SK-N-MC (cell line): Measurements from ENCODE around the gene DTNA.

Source experiments
- DNase-seq: peaks from one replicate; pipeline ENCODE4 v3.0.0-alpha.2; 2011; ENCODE audit warnings: low read depth, low spot score
- H3K27ac ChIP-seq: fragments of 200-600 bp; sonication (generic); 2 replicates; pipeline ENCODE4 v1.5.1; 2016; ENCODE audit warnings: mixed run types
- H3K36me3 ChIP-seq: fragments of 200-600 bp; sonication (generic); 2 replicates; pipeline ENCODE4 v1.6.1; 2017; ENCODE audit warnings: antibody characterized with exemption, low read length, mixed read lengths; ENCODE audit not compliant: insufficient read depth
- H3K4me3 ChIP-seq: fragments of 200-600 bp; sonication (generic); 2 replicates; pipeline ENCODE4 v1.5.1; 2016
- H3K9ac ChIP-seq: fragments of 200-600 bp; sonication (generic); 2 replicates; pipeline ENCODE4 v1.8.0; 2017; ENCODE audit warnings: mixed run types, mixed read lengths; ENCODE audit not compliant: insufficient read length
- H3K9me3 ChIP-seq: fragments of 200-600 bp; sonication (generic); 2 replicates; pipeline ENCODE4 v1.6.1; 2017; ENCODE audit warnings: low read depth, mild to moderate bottlenecking, antibody characterized with exemption, low read length, moderate library complexity, mixed read lengths
- EZH2 ChIP-seq: fragments of 200-600 bp; sonication (generic); IDR thresholded peaks from one replicate; pipeline ENCODE4 v1.6.1; 2017; ENCODE audit warnings: antibody characterized with exemption
- FOXP2 ChIP-seq: optimal IDR thresholded peaks from 2 replicates; pipeline ENCODE3; 2011; ENCODE audit warnings: mild to moderate bottlenecking, moderate library complexity; ENCODE audit not compliant: insufficient read depth; ENCODE audit errors: extremely low read length, control extremely low read depth
- POLR2AphosphoS5 ChIP-seq: IDR thresholded peaks from 2 replicates; pipeline ENCODE4 v1.6.1; 2012; ENCODE audit warnings: mild to moderate bottlenecking, low read depth, low read length, borderline replicate concordance

Gene DTNA

GRCh38 chr18:34816183-34816582, 106.1 kb downstream of the DTNA start:
- Histone ChIP-seq H3K36me3 (no peaks in the 10 kb centered on the region), H3K27ac (no peak overlapping the region), H3K9me3 (no peaks in the 10 kb centered on the region), H3K4me3 (no peak overlapping the region), H3K9ac (no peak overlapping the region)
- DNase-seq: no peak
- TF ChIP-seq POLR2AphosphoS5: no peak
- TF ChIP-seq FOXP2: no peak
- TF ChIP-seq EZH2: no peak

GRCh38 chr18:34817636-34818035, 107.5 kb downstream of the DTNA start:
- no peak for DNase-seq
- TF ChIP-seq EZH2 (no peak), POLR2AphosphoS5 (no peak), FOXP2 (no peak)
- H3K9ac ChIP-seq: no peak overlapping the region
- no peaks in the 10 kb centered on the region for H3K9me3 ChIP-seq
- no peaks in the 10 kb centered on the region for H3K36me3 ChIP-seq
- no peak overlapping the region for H3K4me3 ChIP-seq
- H3K27ac ChIP-seq: no peak overlapping the region

DNA sequence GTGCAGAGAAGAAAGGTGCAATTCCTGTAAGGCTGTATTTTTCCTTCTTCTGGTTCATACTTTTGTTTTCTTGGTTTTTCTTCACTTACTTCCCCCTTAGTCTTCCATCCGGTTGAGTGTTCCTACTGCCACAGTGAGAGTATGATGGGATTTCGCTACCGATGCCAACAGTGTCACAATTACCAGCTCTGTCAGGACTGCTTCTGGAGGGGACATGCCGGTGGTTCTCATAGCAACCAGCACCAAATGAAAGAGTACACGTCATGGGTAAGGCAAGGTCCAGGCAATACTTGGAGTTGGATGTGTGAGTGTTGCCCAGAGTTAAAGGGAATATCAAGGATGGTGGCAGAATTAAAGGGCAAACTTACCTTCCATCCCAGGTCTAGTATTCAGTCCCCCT, 108.0 kb downstream of the DTNA start:
- TF ChIP-seq FOXP2 (no peak), EZH2 (no peak), POLR2AphosphoS5 (no peak)
- Histone ChIP-seq H3K36me3 (no peaks in the 10 kb centered on the region), H3K9me3 (no peaks in the 10 kb centered on the region), H3K9ac (no peak overlapping the region), H3K27ac (no peak overlapping the region), H3K4me3 (no peak overlapping the region)
- DNase-seq: no peak

DNA sequence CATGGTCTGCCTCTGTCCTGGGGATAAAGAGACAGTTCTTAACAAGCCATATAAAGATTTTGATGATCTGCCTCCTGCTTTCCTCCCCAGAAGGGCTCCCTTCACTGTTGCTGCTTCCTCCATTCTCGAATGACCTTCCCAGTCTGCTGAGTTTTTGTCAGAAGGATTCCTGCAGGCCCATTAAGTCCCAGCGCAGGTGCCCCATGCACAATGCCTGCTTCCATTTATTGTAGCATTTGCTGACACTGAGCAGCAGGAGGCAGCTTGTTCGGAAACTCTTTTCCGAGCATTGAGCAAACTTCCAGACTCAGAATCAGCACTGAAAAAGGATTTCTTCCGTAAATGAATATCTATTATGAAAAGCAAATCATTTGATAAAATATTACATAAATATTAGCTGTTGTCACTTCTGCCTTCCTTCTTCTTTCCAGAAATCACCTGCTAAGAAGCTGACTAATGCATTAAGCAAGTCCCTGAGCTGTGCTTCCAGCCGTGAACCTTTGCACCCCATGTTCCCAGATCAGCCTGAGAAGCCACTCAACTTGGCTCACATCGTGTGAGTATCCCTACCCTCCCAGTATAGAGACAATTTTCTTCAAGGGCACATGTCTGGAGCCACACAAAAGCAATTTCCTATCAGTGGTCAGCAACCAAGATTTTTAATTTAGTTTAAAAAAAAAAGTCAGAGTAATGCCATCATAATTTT, 110.4 kb downstream of the DTNA start:
- Histone ChIP-seq H3K36me3 (no peaks in the 10 kb centered on the region), H3K9me3 (no peaks in the 10 kb centered on the region), H3K27ac (no peak overlapping the region), H3K4me3 (no peak overlapping the region), H3K9ac (no peak overlapping the region)
- TF ChIP-seq EZH2 (no peak), POLR2AphosphoS5 (no peak), FOXP2 (no peak)
- DNase-seq: no peak

- no peak for TF ChIP-seq EZH2
- no peak for TF ChIP-seq POLR2AphosphoS5
- no peak for TF ChIP-seq FOXP2
- Histone ChIP-seq H3K36me3 (no peaks in the 10 kb centered on the region), H3K9me3 (no peaks in the 10 kb centered on the region), H3K9ac (no peak overlapping the region), H3K27ac (no peak overlapping the region), H3K4me3 (no peak overlapping the region)
- no peak for DNase-seq
These were observed 111.6 kb downstream of the DTNA start for GRCh38 chr18:34821669-34822210.

- no peak overlapping the region for H3K4me3 ChIP-seq
- H3K36me3 ChIP-seq: no peaks in the 10 kb centered on the region
- DNase-seq: no peak
- no peak overlapping the region for H3K27ac ChIP-seq
- no peaks in the 10 kb centered on the region for H3K9me3 ChIP-seq
- no peak overlapping the region for H3K9ac ChIP-seq
- TF ChIP-seq FOXP2 (no peak), POLR2AphosphoS5 (no peak), EZH2 (no peak)
These were observed 118.0 kb downstream of the DTNA start for GRCh38 chr18:34828093-34828492.

DNA sequence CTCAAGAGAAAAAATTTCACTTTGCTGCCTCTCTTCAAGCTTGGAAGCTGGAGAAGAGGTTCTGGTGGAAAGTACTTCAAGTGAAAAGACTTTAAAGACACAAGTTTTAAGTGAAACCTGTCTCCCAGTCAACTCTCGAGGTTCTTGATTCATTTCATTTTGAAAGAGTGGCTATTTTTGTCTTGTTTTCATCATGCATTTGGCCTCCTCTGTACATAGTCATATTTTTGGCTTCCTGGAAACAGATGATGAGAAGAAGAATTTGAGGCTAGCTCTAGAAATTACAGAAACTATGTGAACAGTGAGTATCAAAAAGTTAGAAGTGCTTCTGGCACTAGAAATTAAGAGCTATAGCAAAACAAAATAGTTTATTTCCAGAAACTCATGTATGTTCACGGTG, 124.8 kb downstream of the DTNA start:
- DNase-seq: no peak
- no peak overlapping the region for H3K4me3 ChIP-seq
- TF ChIP-seq EZH2 (no peak), POLR2AphosphoS5 (no peak), FOXP2 (no peak)
- no peaks in the 10 kb centered on the region for H3K9me3 ChIP-seq
- H3K27ac ChIP-seq: no peak overlapping the region
- H3K9ac ChIP-seq: no peak overlapping the region
- no peaks in the 10 kb centered on the region for H3K36me3 ChIP-seq

DNA sequence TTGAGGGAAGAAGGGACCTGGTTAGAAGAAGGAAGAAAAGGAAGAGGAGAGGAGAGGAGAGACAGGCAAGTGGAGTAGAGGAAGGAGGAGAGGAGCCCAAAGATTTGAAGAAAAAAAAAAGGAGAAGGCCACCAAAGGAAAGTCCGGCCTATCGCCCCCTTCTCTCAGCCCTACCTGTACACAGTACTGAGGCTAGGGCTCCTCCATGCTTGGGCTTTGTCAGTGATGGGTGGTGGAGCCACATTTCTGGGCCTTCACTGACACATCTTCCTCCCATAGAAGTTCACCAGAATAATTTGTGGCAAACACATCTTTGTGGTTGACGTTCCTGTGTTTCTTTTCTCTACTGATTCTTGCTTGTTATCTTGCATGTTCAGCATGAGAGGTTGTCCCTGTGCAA, 125.4 kb downstream of the DTNA start:
- no peak for DNase-seq
- TF ChIP-seq FOXP2 (no peak), POLR2AphosphoS5 (no peak), EZH2 (no peak)
- no peak overlapping the region for H3K4me3 ChIP-seq
- H3K9me3 ChIP-seq: no peaks in the 10 kb centered on the region
- no peak overlapping the region for H3K27ac ChIP-seq
- H3K9ac ChIP-seq: no peak overlapping the region
- H3K36me3 ChIP-seq: no peaks in the 10 kb centered on the region

GRCh38 chr18:34837769-34838272, 127.7 kb downstream of the DTNA start:
- DNase-seq: no peak
- no peaks in the 10 kb centered on the region for H3K36me3 ChIP-seq
- H3K9ac ChIP-seq: no peak overlapping the region
- no peak for TF ChIP-seq FOXP2
- no peak for TF ChIP-seq POLR2AphosphoS5
- no peak for TF ChIP-seq EZH2
- H3K27ac ChIP-seq: no peak overlapping the region
- H3K9me3 ChIP-seq: no peaks in the 10 kb centered on the region
- no peak overlapping the region for H3K4me3 ChIP-seq
